NK-92 (cell line): ENCODE data around the gene SEC24C.

Experiments used
- DNase-seq: peaks from one replicate; lab custom pipeline; 2025; ENCODE audit not compliant: unreplicated experiment; lab: John Stamatoyannopoulos, UW

SEC24C gene

DNA sequence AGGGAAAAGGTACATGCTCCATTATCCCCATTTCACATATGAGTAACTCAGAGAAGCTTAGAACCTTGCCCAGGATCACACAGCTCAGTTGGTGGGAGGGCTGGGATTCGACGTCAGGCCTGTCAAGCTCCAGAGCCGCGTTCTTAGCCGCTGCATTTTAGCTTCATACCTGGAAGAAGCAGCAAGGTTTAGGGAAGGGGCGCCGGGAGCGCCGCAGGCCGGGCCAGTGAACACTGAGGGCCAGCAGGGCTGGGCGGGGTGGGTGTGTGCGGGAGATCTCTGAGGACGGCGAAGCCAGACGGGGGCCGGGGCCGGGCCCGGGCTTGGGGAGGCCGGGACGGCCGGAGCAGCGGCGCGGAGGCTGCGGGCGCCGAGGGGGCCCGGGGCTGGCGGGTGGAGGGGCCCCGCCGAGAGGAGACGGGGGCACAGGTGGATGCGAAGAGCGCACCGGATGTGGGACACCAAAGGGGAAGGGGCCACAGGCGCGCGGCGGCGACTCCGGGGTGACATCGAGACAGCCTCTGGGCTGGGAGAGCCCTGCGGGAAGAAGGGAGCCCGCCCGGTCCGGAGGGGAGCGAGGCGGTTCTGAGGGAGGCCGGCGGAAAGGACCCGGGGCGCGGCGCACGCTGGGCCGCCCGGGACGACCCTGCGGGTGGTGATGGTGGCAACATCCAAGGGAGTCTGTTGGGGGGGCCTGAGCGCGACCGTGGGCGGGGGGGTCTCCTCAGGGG lies 66.7 kb downstream of the SEC24C start:
- DNase-seq = no peak

DNA sequence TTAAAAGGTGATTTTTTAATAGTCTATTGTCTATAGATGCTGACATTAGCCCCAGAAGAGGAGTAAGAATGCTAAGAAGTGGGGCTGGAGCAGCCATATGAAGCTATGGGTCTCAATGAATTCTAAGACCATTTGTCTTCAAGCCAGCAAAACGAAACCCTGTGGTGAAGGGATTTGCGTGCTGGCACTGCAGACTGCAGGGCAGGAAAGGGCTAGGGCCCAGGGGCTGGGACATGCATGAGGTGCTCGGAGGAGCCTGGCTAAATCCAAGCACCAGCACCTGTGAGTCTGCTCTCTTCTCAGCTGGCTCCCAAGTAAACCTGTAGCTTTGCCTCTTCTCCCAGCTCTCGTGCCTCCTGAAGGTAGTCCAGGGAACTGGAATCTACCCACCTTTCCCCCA lies 68.5 kb downstream of the SEC24C start:
- no peak for DNase-seq

DNA sequence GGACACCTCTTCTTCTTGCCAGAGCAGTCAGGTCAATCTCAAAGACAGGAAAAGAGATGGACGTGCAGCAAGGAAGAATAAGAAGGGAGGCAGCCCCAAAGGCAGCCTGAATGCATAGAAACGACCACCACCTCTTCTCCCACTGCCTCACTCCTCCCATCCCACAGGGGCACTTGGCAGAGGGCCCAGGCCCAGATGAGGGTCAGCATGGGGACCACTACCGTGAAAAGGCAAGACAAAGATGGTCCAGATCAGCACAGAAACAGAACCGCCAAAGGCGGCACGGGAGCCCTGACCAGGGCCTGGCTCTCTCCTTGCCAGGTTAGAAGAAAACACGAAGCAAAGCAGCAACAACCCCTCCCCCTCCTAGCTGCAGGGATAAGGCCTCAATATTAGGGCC lies 69.2 kb downstream of the SEC24C start:
- DNase-seq = no peak

DNA sequence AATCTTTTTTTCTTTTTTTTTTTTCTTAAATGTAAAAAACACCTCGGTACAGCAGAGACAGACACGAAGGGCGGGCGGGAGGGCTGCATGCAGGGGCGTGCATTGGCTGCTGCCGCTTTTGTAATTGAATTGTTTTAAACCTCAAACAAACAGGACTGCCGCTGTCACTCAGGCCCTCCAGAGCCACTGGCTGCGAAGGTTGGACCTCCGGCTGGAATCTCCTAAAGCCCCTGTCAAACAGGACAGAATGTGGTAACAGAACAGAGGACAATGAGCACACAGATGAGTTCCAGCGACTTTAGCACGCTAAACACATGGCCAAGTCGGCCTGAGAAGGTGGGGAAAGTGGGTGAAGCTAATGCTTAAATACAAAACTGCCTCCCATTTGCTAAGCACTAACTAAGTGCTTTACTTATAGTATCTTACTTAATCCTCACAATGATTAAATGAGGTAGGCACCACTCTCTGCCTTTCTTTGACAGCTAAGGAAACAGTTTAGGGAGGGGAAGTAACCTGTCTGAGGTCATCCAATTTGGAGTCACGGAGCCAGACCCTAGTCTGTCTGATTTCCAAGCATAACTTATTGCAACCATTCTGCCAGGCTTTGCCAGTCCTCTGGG lies 70.2 kb downstream of the SEC24C start:
- no peak for DNase-seq

DNA sequence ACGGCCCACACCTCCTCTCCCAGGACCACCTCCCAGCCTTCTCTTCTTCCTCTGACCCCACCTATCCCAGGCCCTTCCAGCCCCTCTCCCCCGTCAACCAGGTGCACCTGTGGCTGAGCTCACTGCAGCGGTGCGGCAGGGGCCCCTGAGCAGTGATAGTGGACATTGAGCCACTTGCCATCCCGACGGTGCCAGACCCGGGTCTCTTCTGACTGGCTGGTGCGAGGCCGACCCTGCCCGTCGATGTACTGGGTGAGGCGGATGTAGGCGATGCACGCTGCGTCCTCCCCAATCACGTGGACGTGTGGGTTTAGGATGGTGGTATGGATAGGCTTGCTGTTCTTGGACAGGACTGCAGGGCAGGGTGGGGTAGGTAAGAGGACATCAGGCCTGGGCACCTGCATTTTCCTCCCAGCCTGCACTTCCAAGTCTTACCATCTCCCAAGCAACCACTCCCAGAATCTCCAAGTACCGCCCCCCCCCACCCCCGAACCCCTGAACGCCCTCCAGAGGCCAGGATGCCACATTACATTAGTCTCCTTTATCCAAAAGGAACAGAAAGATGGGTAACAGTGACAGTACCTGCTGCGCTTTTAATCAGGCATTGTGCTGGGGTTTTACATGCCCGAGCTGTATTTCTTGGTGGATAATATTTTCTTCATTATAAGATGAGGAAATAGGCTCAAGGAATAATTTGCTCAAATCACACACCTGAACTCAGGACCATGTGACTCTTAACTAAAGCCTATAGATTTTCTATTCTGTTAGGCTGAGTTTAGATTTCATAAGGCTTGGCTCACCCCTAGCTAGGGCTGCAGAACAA lies 70.9 kb downstream of the SEC24C start:
- no peak for DNase-seq

DNA sequence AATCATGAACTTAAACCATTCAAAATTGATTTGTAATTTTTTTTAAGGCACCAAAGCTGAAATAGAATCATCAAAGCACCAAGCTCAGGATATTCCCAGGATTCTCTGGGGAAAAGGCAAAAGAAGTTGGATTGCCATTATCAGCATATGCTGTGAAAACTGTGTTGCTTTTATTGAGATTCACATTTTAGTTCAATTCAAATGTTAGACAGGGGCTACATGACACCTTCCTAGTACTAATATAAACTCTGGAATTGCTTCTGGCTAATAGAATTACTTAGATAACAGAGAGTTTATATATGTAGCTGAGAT lies 71.5 kb downstream of the SEC24C start:
- DNase-seq = no peak

DNA sequence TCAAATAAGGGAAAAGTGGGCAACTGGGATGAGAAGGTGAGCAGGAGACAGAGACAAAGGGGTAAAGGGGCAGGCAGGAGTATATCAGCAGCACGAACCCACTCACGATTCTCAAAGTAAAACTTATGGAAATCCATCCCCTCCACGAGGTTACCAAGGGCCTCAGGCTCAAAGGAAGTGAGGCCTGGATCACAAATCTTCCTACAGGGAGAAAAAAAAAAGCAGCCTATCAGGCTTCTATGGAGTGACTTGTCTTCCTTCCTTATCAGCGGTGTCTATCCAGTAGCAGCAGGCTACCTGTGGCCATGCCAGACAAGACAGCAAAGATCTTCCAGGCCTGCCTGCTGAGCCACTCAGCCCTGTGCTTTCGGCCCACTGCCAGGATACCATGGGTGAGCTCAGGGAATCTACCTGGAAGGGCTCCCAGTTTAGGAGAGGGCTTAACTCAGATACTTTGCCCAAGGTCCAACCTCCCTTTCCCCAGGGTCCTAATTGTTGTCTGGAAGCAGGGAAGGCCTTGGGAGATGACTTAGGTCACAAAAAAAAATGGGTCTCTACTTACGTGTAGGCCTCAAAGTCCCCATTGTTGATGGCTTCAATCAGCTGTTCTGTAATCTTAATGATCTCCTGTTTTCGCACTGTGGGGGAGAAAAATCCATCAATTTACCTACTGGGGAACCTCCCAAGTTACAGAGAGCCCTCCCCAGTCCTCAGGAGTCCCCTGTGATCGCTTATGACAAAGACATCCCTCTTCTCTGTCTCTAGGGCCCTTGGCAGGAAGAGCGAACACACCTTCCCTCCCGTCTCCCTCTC lies 73.0 kb downstream of the SEC24C start:
- DNase-seq = no peak

DNA sequence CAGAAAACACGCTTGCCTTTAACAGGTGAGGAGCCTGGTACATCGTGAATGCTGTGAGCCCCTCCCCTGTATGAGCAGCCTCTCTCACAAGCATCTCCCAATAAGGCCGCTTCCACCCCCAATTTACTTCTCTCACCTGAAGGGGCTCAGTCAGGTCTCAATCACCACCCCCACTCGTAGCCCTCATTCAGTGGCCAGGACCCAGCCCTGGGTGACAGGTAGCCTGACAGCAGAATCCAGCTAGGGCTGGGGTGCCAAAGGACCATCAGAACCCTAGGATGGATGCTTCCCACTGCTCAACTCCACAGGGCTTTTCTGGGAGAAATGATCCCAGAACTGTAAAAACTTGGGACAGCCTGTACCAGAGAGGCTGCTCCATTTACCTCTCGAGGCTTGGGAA lies 73.7 kb downstream of the SEC24C start:
- DNase-seq = no peak

DNA sequence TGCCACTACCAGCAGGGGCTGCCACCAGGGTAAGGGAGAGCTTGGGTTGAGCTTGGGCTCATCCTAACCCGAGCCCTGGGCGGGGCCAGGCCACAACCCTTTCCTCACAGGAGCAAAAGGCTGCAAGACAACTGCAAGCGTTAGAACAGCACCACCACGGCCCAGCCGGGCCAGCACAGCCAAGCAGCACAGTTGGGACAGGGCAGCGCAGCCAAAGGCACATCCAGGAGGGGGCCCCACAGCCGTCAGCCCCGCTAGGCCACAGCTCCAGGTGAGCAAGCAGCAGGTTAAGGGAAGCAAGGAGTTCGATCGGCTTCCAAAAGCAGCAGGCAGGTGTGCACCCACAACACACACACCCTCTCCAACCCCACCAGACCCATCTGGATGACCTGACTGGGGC lies 74.2 kb downstream of the SEC24C start:
- DNase-seq = no peak

DNA sequence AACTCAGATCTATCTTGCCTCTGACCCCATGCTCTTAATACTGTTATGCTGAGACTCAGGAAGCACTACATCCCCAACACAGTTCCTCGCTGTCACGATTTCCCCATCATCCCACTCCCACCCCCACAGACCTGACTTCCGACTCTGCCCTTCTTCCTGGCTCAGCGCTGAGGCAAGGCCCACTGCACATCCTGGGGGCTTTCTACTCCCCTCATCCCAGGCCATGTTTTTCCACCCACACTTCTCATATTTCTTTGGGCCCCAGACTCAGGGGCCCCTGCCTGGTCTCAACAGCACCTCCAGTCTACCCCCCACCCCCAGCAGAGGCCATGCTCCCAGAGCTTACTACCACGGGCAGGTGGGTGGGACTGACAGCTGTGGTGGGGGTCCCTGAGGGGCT lies 74.9 kb downstream of the SEC24C start:
- DNase-seq = no peak

DNA sequence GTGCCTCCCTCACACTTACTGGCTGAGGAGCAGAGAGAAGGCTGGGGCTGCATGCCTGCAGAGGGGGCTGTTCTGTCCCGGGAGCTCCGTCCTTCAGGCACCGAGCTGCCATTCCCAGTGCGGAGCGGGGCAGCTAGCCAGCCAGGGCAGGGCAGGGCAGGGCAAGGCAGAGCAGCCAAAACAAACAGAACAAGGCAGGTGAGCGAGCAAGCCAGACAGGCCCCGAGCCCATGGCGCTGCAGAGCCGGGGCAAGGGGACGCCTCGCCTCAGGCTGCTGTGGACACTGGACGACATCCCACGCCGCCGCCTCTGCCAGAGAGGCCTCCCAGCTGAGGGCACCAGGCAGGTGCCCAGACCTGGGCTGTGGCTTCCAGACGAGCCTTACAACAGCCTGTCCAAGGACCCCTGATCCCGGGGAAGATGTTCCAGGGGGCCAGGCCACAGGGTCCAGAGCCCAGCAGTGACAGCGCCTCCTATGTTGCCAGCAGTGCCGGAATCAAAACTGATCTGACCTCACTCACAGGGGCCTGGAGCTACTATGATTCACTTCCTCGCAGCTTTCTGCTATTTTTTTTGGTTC lies 75.4 kb downstream of the SEC24C start:
- no peak for DNase-seq
